Ovary (tissue), 3 donors: ENCODE data around the gene ILDR2.

Experiments
- CTCF ChIP-seq, 3 donors: fragments of 450-650 bp in 2 of 3; fragments of 200-600 bp in 1 of 3; IDR thresholded peaks; one replicate each; pipeline versions ENCODE4 v1.5.1 to v1.8.0; 2016 to 2022; ENCODE audit warnings: antibody characterized with exemption in 3 of 3, mild to moderate bottlenecking in 1 of 3
- EP300 ChIP-seq: sonication (generic); formaldehyde crosslinking; IDR thresholded peaks from one replicate; pipeline ENCODE4 v1.6.1; 2017; ENCODE audit warnings: antibody characterized with exemption
- POLR2A ChIP-seq: fragments of 450-650 bp; IDR thresholded peaks from one replicate; pipeline ENCODE4 v1.6.1; 2017; ENCODE audit warnings: antibody characterized with exemption, mild to moderate bottlenecking, moderate library complexity
- donor health status: DM: no; HTN: no; CAD: no.

- TF ChIP-seq CTCF (IDR thresholded peaks at IDR 0.05) = no peak
- TF ChIP-seq POLR2A = no peak
- TF ChIP-seq EP300 = no peak
Measured at GRCh38 chr1:167012570-167012969, 37.2 kb upstream of the ILDR2 start.
